ENCODE results near the gene POLR2L.

POLR2L gene

DNA sequence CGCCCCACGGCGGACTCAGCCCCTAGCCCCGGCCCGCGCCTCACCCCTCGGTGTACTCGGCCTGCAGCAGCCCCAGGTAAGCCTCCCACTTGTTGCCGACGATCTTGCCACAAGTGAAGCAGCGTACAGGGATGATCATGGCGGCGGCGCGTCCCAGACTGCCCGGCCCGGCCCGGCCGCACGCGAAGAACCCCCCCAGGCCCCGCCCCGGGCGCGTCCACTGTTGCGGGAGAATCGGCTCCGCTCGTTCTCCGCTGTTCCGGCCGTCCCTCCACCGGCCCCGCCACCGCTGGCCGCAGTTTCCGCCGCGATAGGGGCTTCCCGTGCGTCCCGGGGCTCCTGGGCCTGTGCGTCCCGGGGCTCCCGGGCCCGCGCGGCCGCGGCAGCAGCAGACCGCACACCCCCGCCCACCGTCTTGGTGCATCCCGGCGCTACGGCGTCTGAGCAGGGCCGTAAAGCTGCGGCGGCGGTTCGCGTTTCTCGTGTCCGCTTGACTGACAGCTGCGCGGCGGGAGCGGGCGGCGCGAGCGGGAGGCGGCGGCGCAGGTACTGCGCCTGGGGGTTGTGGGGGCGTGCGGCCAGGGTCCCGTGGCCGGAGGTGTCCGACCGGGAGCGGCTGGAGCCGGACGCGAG, at the start of gene POLR2L, which contains the start of gene TSPAN4:
Gene POLR2L, minus strand, starts transcription at position 160 of the 633 bp plus-strand sequence. Its CDS starts 21 bp downstream, at position 139.
Gene TSPAN4, plus strand, starts transcription at position 483 of the 633 bp plus-strand sequence. CDS start 7,453 bp downstream, outside the sequence.
- peak within 1 kb of the TSS; percentile 98 for H3K4me3 ChIP-seq (ENCODE audit: low read depth, low read length)
- DNase-seq (ENCODE audit: low read depth), result peak; percentile 55

DNA sequence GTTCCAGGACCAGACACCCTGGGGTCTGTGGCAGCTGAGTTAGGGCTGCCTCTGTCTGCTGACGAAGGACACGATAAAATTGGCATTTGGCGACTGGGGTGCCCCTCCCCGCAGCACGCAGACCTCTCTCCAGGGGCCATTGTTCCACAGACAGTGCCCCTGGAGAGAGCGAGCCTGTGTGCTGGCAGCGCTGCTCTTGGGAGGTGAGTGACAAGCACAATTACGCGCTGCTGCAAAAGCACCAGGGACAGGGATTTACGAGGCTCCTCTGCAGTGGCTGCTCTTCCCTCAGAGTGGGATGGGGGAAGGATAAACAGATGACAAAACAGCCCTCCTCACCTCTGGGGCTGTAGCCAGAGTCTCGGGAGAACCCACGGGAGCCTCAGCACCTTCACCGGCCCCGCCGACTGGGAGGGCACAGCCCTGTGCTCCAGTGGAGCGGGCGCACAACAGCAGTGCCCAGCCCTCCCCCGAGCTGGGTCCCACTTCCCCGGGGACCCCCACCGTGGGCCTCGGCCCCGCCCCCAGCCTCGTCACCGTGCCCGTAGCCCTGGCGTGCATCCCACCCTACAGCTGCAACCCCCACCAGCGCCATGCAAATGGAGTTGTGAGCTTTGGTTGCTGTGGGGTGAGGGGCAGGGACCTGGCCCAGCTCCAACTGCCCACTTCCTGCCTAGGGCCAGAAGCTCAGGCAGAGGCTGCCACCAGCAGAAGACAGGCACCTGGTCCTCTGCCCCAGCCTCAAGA, 48.6 kb upstream of the POLR2L start:
- no peak overlapping the region for H3K4me3 ChIP-seq (ENCODE audit: low read depth, low read length)
- TF ChIP-seq, protein P1, sequence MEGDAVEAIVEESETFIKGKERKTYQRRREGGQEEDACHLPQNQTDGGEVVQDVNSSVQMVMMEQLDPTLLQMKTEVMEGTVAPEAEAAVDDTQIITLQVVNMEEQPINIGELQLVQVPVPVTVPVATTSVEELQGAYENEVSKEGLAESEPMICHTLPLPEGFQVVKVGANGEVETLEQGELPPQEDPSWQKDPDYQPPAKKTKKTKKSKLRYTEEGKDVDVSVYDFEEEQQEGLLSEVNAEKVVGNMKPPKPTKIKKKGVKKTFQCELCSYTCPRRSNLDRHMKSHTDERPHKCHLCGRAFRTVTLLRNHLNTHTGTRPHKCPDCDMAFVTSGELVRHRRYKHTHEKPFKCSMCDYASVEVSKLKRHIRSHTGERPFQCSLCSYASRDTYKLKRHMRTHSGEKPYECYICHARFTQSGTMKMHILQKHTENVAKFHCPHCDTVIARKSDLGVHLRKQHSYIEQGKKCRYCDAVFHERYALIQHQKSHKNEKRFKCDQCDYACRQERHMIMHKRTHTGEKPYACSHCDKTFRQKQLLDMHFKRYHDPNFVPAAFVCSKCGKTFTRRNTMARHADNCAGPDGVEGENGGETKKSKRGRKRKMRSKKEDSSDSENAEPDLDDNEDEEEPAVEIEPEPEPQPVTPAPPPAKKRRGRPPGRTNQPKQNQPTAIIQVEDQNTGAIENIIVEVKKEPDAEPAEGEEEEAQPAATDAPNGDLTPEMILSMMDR (IDR thresholded peaks at IDR 0.05; ENCODE audit: low read depth, low read length, missing control alignments), result no peak
- DNase-seq (ENCODE audit: low read depth), result no peak

More for the DNA sequence above, at the start of gene POLR2L, which contains the start of gene TSPAN4:
- TF ChIP-seq, protein P1 (IDR thresholded peaks at IDR 0.05; ENCODE audit: low read depth, low read length, missing control alignments), result no peak

DNA sequence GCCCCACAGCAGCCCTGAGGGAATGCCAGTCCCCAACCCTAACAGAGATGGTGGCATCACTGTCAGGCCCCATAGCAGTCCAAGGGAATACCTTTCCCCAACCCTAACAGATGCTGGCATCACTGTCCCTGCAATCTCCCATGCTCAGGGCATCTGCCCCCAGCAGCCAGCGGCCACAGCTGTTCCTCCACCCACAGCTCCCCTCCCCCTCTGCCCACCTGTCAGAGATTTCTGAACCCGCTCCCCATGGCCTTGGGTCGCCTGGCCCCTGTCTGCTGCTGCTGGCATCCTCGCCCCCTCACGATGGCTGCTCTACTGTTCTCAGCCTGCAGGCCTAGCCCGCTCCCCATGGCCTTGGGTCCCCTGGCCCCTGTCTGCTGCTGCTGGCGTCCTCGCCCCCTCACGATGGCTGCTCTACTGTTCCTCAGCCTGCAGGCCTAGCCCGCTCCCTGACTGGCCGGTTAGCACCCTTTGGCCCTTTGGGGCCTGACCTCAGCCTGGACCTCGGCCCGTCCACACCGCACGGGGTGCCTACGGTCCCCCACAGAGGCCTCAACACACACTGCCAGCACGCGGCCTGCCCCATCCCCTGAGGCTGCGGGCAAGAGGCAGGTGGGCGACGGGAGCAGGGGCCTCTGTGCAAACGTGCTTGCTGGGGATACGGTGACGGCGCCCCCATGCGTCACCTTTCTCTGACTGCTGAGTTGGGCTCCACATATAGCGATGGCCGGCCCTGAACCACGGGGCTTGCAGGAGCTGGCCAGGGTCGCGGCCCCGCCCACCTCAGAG, 47.6 kb upstream of the POLR2L start:
- TF ChIP-seq, protein P1 (IDR thresholded peaks at IDR 0.05; ENCODE audit: low read depth, low read length, missing control alignments), result no peak
- no peak overlapping the region for H3K4me3 ChIP-seq (ENCODE audit: low read depth, low read length)
- DNase-seq (ENCODE audit: low read depth), result no peak

DNA sequence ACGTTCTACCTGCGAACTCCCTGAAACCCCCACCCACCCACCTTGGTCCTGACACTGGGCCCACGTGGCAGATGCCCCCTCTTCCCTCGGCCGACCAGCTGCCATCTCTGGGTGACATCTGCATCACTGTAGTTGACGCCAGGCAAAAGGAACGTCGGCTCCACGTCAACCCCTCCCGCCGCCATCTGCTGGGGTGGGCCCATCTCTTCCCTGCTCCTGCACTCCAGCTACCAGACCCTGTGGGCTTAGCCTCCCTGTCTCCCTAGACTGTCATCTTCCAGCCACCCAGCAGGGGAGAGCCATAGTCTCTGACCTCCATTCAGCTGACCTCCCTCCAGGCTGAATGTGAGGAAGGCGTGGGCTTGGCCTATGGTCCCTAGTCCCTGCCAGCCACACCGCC, 46.9 kb upstream of the POLR2L start:
- TF ChIP-seq, protein P1 (IDR thresholded peaks at IDR 0.05; ENCODE audit: low read depth, low read length, missing control alignments), result no peak
- DNase-seq (ENCODE audit: low read depth), result no peak
- H3K4me3 ChIP-seq (ENCODE audit: low read depth, low read length), result no peak overlapping the region

DNA sequence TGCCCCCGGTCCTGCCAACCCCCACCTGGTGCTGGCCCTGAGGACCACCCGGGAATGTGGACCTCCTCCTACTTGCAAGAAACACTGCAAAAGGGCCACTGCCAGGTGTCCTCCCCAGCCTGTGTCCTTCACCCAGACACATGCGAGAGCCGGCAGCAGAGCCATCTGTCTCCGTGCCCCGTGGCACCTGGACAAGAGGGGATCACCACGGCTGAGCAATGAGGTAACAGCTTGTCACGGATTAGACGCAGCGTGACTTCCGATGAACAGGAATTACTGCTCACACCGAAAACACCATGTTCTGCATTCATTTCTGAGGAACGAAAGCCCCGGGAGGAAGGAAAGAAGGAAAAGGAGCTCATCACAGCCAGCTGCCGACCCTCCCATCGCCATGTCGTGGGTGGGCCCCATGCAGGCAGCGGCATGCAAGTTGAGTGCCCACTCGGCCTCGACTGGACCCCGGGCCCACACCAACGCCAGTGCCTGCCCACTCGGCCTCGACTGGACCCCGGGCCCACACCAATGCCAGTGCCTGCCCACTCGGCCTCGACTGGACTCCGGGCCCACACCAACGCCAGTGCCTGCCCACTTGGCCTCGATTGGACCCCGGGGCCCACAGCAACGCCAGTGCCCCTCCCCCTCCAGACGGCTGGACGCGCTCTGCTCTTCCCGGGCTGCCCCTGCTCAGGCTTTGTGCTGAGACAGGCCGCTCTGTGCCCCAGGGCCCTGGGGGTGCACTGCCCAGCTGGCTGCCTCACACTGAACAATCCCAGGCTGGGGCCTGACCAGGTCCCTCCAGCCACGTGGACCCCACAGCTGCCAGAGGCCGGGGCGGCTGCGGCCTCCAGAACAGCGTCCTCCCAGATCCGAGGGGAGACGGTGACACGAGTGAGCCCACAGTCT, 46.2 kb upstream of the POLR2L start:
- H3K4me3 ChIP-seq (ENCODE audit: low read depth, low read length), result no peak overlapping the region
- TF ChIP-seq, protein P1 (IDR thresholded peaks at IDR 0.05; ENCODE audit: low read depth, low read length, missing control alignments), result no peak
- no peak for DNase-seq (ENCODE audit: low read depth)

DNA sequence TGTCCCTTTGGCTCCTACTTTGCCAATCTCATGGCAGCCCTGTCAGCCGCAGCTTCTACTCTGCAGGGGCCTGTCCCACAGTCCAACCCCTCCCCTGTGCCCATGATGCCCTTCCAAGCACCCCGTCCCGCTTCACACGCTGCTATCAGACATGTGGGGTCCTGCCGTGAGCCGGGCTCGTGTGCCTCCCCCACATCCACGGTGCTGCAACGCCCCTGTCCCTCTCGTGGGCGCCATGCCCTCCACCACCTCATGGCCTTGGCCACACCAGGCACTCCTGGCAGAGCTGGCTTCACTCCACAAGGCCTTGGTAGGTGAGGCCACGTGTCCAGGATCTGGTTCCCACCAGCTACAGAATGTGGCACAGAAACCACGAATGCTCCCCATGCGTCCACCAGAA, 45.3 kb upstream of the POLR2L start:
- TF ChIP-seq, protein P1 (IDR thresholded peaks at IDR 0.05; ENCODE audit: low read depth, low read length, missing control alignments), result no peak
- no peak for DNase-seq (ENCODE audit: low read depth)
- H3K4me3 ChIP-seq (ENCODE audit: low read depth, low read length), result no peak overlapping the region
